ENCODE data around the gene TNRC6B. TPM values are rescaled to one million over a fixed set of nuclear protein-coding genes. Genes with fewer than 3 reads are reported as not detected.
A peak's percentile ranks its signal among the peaks of the same experiment; 100 is the strongest.
"Not testable (repeated sequence)": the region's sequence is repeated elsewhere in the genome, so short reads cannot be mapped to it uniquely, and the experiment has no call there.

TNRC6B gene
- polyA plus RNA-seq, 3 donors from 2014 or later: 12.9 to 90.1 (median 29.7) TPM

- no peaks in the 10 kb centered on the region for H3K9me3 Mint-ChIP-seq
- peaks cover 0 to 9% (median 0%) of the 10 kb centered on the region in 3 donors for H3K27me3 Mint-ChIP-seq (ENCODE audit: low read depth in 3 of 3)
- peaks cover under 1 to 5% of the 10 kb centered on the region in 2 donors for H3K4me1 Mint-ChIP-seq
- H3K36me3 Mint-ChIP-seq: peaks cover 9 to 33% (median 18%) of the 10 kb centered on the region in 3 donors
- no peak overlapping the region for H3K27ac Mint-ChIP-seq
- DNase-seq: no peak
- no peak overlapping the region for H3K4me3 Mint-ChIP-seq
Observed at GRCh38 chr22:40302149-40302548, 124.4 kb downstream of the TNRC6B start.

DNA sequence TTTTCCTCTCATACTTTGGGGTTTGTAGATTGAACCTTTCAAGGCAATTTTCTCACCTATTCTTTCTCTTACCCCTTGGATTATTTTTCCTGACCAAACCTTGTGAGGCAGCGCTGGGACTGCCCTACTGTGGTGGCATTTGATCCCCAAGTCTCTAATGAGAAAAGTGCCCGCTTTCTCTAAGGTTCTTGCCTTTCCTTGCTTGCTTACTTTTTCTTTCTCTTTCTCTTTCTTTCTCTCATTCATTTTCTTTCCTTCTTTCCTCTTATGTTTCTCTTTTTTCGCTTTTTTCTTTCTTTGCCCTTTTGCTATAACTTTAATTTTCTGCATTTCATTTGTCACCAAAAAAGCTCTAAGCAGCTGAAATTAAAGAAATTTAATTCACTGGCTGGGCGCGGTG lies 127.9 kb downstream of the TNRC6B start:
- no peak for DNase-seq
- Mint-ChIP-seq H3K9me3 (no peaks in the 10 kb centered on the region), H3K27ac (no peak overlapping the region), H3K4me1 (no peaks in the 10 kb centered on the region), H3K36me3 (peaks cover 11 to 43% (median 24%) of the 10 kb centered on the region in 3 donors), H3K4me3 (no peak overlapping the region), H3K27me3 (ENCODE audit: low read depth in 3 of 3) (peaks cover 2 to 4% (median 3%) of the 10 kb centered on the region in 3 donors)

DNA sequence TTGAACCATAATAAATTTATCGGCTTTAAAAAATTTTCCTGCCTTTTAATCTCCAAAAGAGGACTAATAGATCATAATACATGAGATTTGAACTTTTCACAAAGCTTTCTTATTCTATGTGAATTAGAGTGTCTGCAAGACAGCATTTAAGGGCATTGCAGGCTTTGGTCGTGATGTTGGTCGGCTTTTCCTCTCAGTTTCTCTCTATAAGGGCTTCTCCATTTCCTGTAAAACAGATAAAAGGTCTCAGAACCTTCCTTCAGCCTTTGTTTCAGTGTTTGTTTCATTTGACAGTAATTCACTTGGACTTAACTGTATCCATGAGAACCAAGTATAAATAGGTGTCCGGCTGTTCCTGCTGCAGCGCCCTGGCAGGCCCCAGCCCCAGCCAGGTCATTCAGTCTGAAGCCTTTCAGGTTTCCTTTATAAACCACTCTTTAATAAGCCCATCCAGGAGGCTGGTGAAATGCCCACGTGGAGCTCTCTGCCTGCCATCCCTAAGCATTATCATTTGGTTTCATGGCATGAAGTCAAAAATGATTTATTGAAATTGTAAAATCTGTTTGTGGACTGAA lies 131.4 kb downstream of the TNRC6B start:
- Mint-ChIP-seq H3K4me1 (peaks cover 4 to 12% of the 10 kb centered on the region in 2 donors), H3K9me3 (no peaks in the 10 kb centered on the region), H3K27me3 (ENCODE audit: low read depth in 3 of 3) (peaks cover 2 to 4% (median 3%) of the 10 kb centered on the region in 3 donors), H3K27ac (no peak overlapping the region), H3K36me3 (peaks cover 27 to 57% (median 30%) of the 10 kb centered on the region in 3 donors), H3K4me3 (no peak overlapping the region)
- DNase-seq: no peak

- peaks cover 1 to 4% (median 3%) of the 10 kb centered on the region in 3 donors for H3K27me3 Mint-ChIP-seq (ENCODE audit: low read depth in 3 of 3)
- peaks cover 29 to 61% (median 36%) of the 10 kb centered on the region in 3 donors for H3K36me3 Mint-ChIP-seq
- no peak overlapping the region for H3K27ac Mint-ChIP-seq
- H3K9me3 Mint-ChIP-seq: no peaks in the 10 kb centered on the region
- H3K4me3 Mint-ChIP-seq: no peak overlapping the region
- no peak for DNase-seq
- H3K4me1 Mint-ChIP-seq: peaks cover 4 to 12% of the 10 kb centered on the region in 2 donors
Observed at GRCh38 chr22:40309631-40310030, 131.9 kb downstream of the TNRC6B start.

- DNase-seq: no peak
- Mint-ChIP-seq H3K4me3 (no peak overlapping the region), H3K9me3 (no peaks in the 10 kb centered on the region), H3K27ac (no peak overlapping the region), H3K27me3 (ENCODE audit: low read depth in 3 of 3) (peaks cover 1 to 4% (median 3%) of the 10 kb centered on the region in 3 donors), H3K4me1 (peaks cover 4 to 12% of the 10 kb centered on the region in 2 donors), H3K36me3 (peaks cover 32 to 60% (median 39%) of the 10 kb centered on the region in 3 donors)
Observed at GRCh38 chr22:40310081-40310767, 132.5 kb downstream of the TNRC6B start.

GRCh38 chr22:40310768-40311120 lies 133.0 kb downstream of the TNRC6B start:
- Mint-ChIP-seq H3K4me1 (peaks cover 4 to 12% of the 10 kb centered on the region in 2 donors), H3K27me3 (ENCODE audit: low read depth in 3 of 3) (peaks cover 1 to 4% (median 3%) of the 10 kb centered on the region in 3 donors), H3K4me3 (no peak overlapping the region), H3K27ac (no peak overlapping the region), H3K9me3 (no peaks in the 10 kb centered on the region), H3K36me3 (peaks cover 38 to 66% (median 44%) of the 10 kb centered on the region in 3 donors)
- DNase-seq: no peak

DNA sequence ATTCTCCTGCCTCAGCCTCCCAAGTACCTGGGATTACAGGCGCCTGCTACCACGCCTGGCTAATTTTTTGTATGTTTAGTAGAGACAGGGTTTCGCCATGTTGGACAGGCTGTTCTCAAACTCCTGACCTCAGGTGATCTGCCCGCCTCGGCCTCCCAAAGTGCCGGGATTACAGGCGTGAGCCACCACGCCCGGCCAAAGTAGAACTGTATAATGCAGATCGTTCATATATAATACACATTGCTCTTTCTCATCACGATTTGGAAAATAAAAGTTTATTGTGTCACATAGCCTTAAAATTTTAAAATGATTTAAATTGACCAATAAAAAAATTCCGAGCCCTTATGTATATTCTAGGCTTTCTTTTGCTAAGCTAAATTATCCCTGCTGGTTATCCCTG lies 133.9 kb downstream of the TNRC6B start:
- H3K27ac Mint-ChIP-seq; H3K27me3 Mint-ChIP-seq (ENCODE audit: low read depth in 3 of 3); H3K4me3 Mint-ChIP-seq; H3K9me3 Mint-ChIP-seq; DNase-seq: not testable (repeated sequence)
- Mint-ChIP-seq H3K4me1 (peaks cover 4 to 12% of the 10 kb centered on the region in 2 donors), H3K36me3 (peaks cover 42 to 72% (median 46%) of the 10 kb centered on the region in 3 donors)

- Mint-ChIP-seq H3K27me3 (ENCODE audit: low read depth in 3 of 3) (peaks cover 1 to 4% (median 4%) of the 10 kb centered on the region in 3 donors), H3K4me3 (no peak overlapping the region), H3K36me3 (peaks cover 46 to 76% (median 50%) of the 10 kb centered on the region in 3 donors), H3K4me1 (peaks cover 4 to 12% of the 10 kb centered on the region in 2 donors), H3K9me3 (no peaks in the 10 kb centered on the region), H3K27ac (no peak overlapping the region)
- DNase-seq: no peak
Observed at GRCh38 chr22:40312050-40312449, 134.3 kb downstream of the TNRC6B start.

- Mint-ChIP-seq H3K27me3 (ENCODE audit: low read depth in 3 of 3) (peaks cover 1 to 4% (median 3%) of the 10 kb centered on the region in 3 donors), H3K36me3 (peaks cover 46 to 77% (median 49%) of the 10 kb centered on the region in 3 donors), H3K9me3 (no peaks in the 10 kb centered on the region), H3K4me1 (peaks cover 4 to 12% of the 10 kb centered on the region in 2 donors), H3K27ac (peak overlapping the region in 1 of 6 donors; percentile 63), H3K4me3 (no peak overlapping the region)
- DNase-seq: no peak
Observed at GRCh38 chr22:40313007-40313406, 135.3 kb downstream of the TNRC6B start.

DNA sequence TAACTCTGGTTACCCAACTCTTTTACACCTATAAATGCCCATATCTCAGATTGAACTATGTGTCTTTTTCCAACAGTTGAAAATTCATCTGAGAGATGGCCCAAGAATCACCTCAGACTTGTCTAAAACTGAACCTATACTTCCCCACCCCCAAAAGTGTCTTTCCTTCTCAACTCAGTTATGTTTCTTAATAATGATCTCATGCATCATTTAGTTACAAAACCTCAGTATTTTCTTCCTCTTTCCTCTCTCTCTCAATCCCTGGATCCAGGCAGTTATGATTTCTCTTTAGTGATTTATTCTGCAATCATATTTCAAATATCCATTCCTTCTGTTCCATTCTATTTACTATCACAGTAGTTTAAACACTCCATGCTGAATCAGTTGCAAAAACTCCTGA lies 136.3 kb downstream of the TNRC6B start:
- Mint-ChIP-seq H3K27ac (peak overlapping the region in 2 of 6 donors; percentile 2 to 12), H3K9me3 (no peaks in the 10 kb centered on the region), H3K4me3 (no peak overlapping the region), H3K36me3 (peaks cover 40 to 75% (median 42%) of the 10 kb centered on the region in 3 donors), H3K4me1 (peaks cover 4 to 12% of the 10 kb centered on the region in 2 donors), H3K27me3 (ENCODE audit: low read depth in 3 of 3) (peaks cover 1 to 4% (median 2%) of the 10 kb centered on the region in 3 donors)
- no peak for DNase-seq

DNA sequence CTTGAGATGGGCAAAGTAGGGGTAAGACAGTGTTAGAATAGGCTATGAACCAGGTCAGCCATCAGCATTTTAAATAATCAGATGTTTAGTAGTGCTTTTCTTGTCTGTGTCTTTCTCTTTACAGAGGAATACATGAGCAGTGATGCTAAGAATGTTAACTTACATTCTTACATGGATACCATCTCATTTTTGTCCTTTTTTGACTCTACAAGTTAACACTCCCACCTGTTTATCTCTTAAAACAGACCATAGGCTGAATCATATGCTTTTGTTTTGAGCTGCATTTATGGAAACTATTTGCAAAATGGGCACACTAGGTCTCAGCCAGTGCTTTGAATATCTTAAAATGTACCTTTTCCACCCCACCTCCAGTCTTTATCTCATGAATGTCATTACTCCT lies 143.0 kb downstream of the TNRC6B start:
- Mint-ChIP-seq H3K4me1 (peaks cover 18 to 21% of the 10 kb centered on the region in 2 donors), H3K27ac (peak overlapping the region in 3 of 6 donors; percentile 22 to 60 (median 49)), H3K9me3 (no peaks in the 10 kb centered on the region), H3K27me3 (ENCODE audit: low read depth in 3 of 3) (peaks cover 0 to 7% (median 5%) of the 10 kb centered on the region in 3 donors), H3K4me3 (no peak overlapping the region), H3K36me3 (peaks cover 31 to 56% (median 34%) of the 10 kb centered on the region in 3 donors)
- no peak for DNase-seq

DNA sequence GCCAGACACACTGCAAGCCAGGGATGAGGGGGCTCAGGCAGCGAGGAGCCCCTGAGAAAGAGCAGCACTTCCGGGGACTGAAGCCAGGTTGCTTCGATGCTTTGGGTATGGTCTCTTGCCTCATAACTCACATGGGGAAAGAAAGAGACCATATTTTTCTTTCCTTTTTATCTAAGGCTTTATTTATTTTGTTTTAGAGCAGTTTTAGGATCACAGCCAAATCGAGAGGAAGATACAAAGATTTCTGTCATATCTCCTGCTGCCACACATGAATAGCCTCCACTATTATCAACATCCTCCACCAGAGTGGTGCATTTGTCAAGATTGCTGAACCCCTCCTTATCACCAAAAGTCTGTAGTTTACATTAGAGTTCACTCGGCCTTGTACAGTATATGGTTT lies 144.3 kb downstream of the TNRC6B start:
- H3K4me1 Mint-ChIP-seq: peaks cover 18 to 30% of the 10 kb centered on the region in 2 donors

DNA sequence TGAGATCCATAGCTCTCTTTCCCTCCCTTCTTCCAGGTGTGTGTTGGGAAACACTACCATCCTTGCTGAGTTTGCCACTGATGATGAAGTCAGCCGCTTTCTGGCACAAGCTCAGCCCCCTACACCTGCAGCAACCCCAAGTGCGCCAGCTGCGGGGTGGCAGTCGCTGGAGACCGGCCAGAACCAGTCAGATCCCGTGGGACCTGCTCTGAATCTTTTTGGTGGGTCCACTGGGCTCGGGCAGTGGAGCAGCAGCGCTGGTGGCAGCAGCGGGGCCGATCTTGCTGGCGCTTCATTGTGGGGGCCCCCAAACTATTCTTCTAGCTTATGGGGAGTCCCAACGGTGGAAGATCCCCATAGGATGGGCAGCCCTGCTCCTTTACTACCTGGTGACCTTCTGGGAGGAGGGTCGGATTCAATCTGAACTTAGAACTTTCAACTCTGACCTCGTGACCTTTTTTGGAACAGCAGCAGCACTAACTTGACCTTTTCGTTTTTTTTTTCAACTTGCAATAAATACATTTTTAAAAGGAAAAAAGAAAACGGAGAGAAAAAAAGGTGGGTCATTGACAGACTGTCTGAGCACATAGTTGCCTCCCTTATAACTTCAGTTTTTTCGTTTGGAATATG lies 145.2 kb downstream of the TNRC6B start:
- Mint-ChIP-seq H3K9me3 (no peaks in the 10 kb centered on the region), H3K27ac (peak overlapping the region in 1 of 6 donors; percentile 17), H3K27me3 (ENCODE audit: low read depth in 3 of 3) (peaks cover 0 to 11% (median 5%) of the 10 kb centered on the region in 3 donors), H3K4me3 (no peak overlapping the region), H3K4me1 (peaks cover 18 to 38% of the 10 kb centered on the region in 2 donors), H3K36me3 (peaks cover 19 to 37% (median 28%) of the 10 kb centered on the region in 3 donors)
- DNase-seq: no peak

More for the DNA sequence above, 144.3 kb downstream of the TNRC6B start:
- DNase-seq: no peak
- H3K27ac Mint-ChIP-seq: peak overlapping the region in 1 of 6 donors; percentile 78
- H3K27me3 Mint-ChIP-seq (ENCODE audit: low read depth in 3 of 3): peaks cover 0 to 9% (median 6%) of the 10 kb centered on the region in 3 donors
- peaks cover 25 to 45% (median 25%) of the 10 kb centered on the region in 3 donors for H3K36me3 Mint-ChIP-seq
- no peak overlapping the region for H3K4me3 Mint-ChIP-seq
- no peaks in the 10 kb centered on the region for H3K9me3 Mint-ChIP-seq
